K562 (cell line): ENCODE data around the gene ERGIC3.

ENCODE experiments used
- CTCF ChIP-seq, 3 experiments: IDR thresholded peaks in 2 of 3; conservative IDR thresholded peaks in 1 of 3; 2 replicates each; pipeline ENCODE4 v1.5.1; 2011 to 2012; ENCODE audit warnings: low read length in 3 of 3, mild to moderate bottlenecking in 3 of 3, control low read depth in 2 of 3, improper control_type of control experiment in 1 of 3, inconsistent platforms in 1 of 3, low read depth in 1 of 3, mixed read lengths in 1 of 3, moderate library complexity in 1 of 3; ENCODE audit not compliant: insufficient read depth in 2 of 3
- E2F4 ChIP-seq: sonication (generic); formaldehyde crosslinking; IDR thresholded peaks from 2 replicates; pipeline ENCODE4 v1.8.0; 2022; ENCODE audit warnings: mild to moderate bottlenecking, low read depth, missing genetic modification reagents
- KAT7 ChIP-seq: sonication (generic); formaldehyde crosslinking; IDR thresholded peaks from 2 replicates; pipeline ENCODE4 v1.8.0; 2022; ENCODE audit warnings: missing genetic modification reagents, mild to moderate bottlenecking, borderline replicate concordance
- PHF8 ChIP-seq: fragments of 200-600 bp; sonication (generic); IDR thresholded peaks from 2 replicates; pipeline ENCODE4 v1.6.1; 2012; ENCODE audit warnings: mixed run types, mild to moderate bottlenecking, inconsistent platforms, low read length, moderate library complexity, borderline replicate concordance
- TFAP4 ChIP-seq: sonication (generic); formaldehyde crosslinking; IDR thresholded peaks from 2 replicates; pipeline ENCODE4 v1.8.0; 2022; ENCODE audit warnings: missing genetic modification reagents, mild to moderate bottlenecking, moderate library complexity, borderline replicate concordance
- USF2 ChIP-seq: sonication (generic); formaldehyde crosslinking; IDR thresholded peaks from 2 replicates; pipeline ENCODE4 v1.5.0; 2020; ENCODE audit warnings: missing genetic modification reagents
- ZC3H11A ChIP-seq: IDR thresholded peaks from 2 replicates; pipeline ENCODE4 v1.6.1; 2012; ENCODE audit warnings: low read depth, low read length, improper control_type of control experiment

GRCh38 chr20:35600993-35601973 is 59.4 kb downstream of the ERGIC3 start:
- TF ChIP-seq PHF8: no peak
- peak; percentile 32; the same call in 1 of the 2 replicates for TF ChIP-seq USF2 (CRISPR knock-in tag)
- peak; percentile 97 for TF ChIP-seq TFAP4 (CRISPR knock-in tag)
- TF ChIP-seq KAT7 (CRISPR knock-in tag): no peak
- peak; percentile 84; the same call in 1 of the 2 replicates for TF ChIP-seq E2F4 (CRISPR knock-in tag)
- no peak for TF ChIP-seq ZC3H11A
- peak; percentile 62 to 70 (median 65) for TF ChIP-seq CTCF (IDR thresholded peaks at IDR 0.05 in 2 of 3, conservative IDR thresholded peaks at IDR 0.05 in 1 of 3; ENCODE audit: insufficient read depth in 2 of 3, low read depth in 1 of 3, low read length in 3 of 3)
